GM04504 (cell line): ENCODE results near the gene FOXP1.

Experiments used
- DNase-seq: peaks from one replicate; pipeline ENCODE4 v3.0.0-alpha.2; 2012; ENCODE audit warnings: low read depth

Gene FOXP1

GRCh38 chr3:71127052-71127831 is 456.3 kb downstream of the FOXP1 start:
- no peak for DNase-seq

- no peak for DNase-seq
These were observed 457.8 kb downstream of the FOXP1 start for GRCh38 chr3:71125738-71126137.

GRCh38 chr3:71124048-71124447 is 459.5 kb downstream of the FOXP1 start:
- no peak for DNase-seq

GRCh38 chr3:71122641-71123040 is 460.9 kb downstream of the FOXP1 start:
- no peak for DNase-seq

GRCh38 chr3:71121429-71122167 is 461.9 kb downstream of the FOXP1 start:
- no peak for DNase-seq

GRCh38 chr3:71120012-71120411 is 463.5 kb downstream of the FOXP1 start:
- no peak for DNase-seq

GRCh38 chr3:71119171-71119570 is 464.4 kb downstream of the FOXP1 start:
- no peak for DNase-seq

GRCh38 chr3:71118436-71118835 is 465.1 kb downstream of the FOXP1 start:
- DNase-seq: no peak

GRCh38 chr3:71117572-71118247 is 465.8 kb downstream of the FOXP1 start:
- DNase-seq: no peak

- DNase-seq: no peak
These were observed 468.9 kb downstream of the FOXP1 start for GRCh38 chr3:71114610-71115009.

- no peak for DNase-seq
These were observed 471.0 kb downstream of the FOXP1 start for GRCh38 chr3:71112576-71112975.

GRCh38 chr3:71111784-71112440 is 471.6 kb downstream of the FOXP1 start:
- DNase-seq: peak; percentile 73

- DNase-seq: no peak
These were observed 472.9 kb downstream of the FOXP1 start for GRCh38 chr3:71110385-71111222.

- DNase-seq: no peak
These were observed 473.6 kb downstream of the FOXP1 start for GRCh38 chr3:71109977-71110285.

- no peak for DNase-seq
These were observed 474.1 kb downstream of the FOXP1 start for GRCh38 chr3:71109241-71109976.

GRCh38 chr3:71107926-71108325 is 475.6 kb downstream of the FOXP1 start:
- DNase-seq: no peak

- DNase-seq: no peak
These were observed 478.6 kb downstream of the FOXP1 start for GRCh38 chr3:71104976-71105375.

GRCh38 chr3:71104556-71104955 is 479.0 kb downstream of the FOXP1 start:
- DNase-seq: no peak

- no peak for DNase-seq
These were observed 479.4 kb downstream of the FOXP1 start for GRCh38 chr3:71104121-71104541.

GRCh38 chr3:71103430-71103921 is 480.1 kb downstream of the FOXP1 start:
- peak; percentile 69 for DNase-seq
